Breast epithelium (tissue), 4 donors: ENCODE data around the gene MIGA2. TPM values are rescaled to one million over a fixed set of nuclear protein-coding genes. Genes with fewer than 3 reads are reported as not detected.
"Not testable (repeated sequence)": the region's sequence is repeated elsewhere in the genome, so short reads cannot be mapped to it uniquely, and the experiment has no call there.

Experiments
- DNase-seq, 2 donors: peaks; one replicate each; pipeline ENCODE4 v3.0.0-alpha.2; 2019; ENCODE audit warnings: low spot score in 2 of 2
- H3K27ac ChIP-seq, 2 donors: fragments of 200-600 bp; sonication (generic) in 1 of 2; one replicate each; pipeline ENCODE4 v1.5.1; 2016 to 2019; ENCODE audit warnings: mild to moderate bottlenecking in 1 of 2
- H3K27me3 ChIP-seq, 2 donors: fragments of 200-600 bp; sonication (generic) in 1 of 2; one replicate each; pipeline versions ENCODE4 v1.5.1 to v1.6.0; 2017 to 2019; ENCODE audit warnings: control low read depth in 1 of 2, mild to moderate bottlenecking in 1 of 2
- H3K36me3 ChIP-seq: fragments of 200-600 bp; one replicate; pipeline ENCODE4 v1.5.1; 2019
- H3K4me1 ChIP-seq, 2 donors: fragments of 200-600 bp; sonication (generic); one replicate each; pipeline ENCODE4 v1.5.1; 2016 to 2019; ENCODE audit warnings: control low read depth in 1 of 2
- H3K4me3 ChIP-seq, 3 donors: fragments of 200-600 bp; sonication (generic); 1 replicate in 2 of 3; 2 replicates in 1 of 3; pipeline ENCODE4 v1.5.1; 2016 to 2019; ENCODE audit warnings: mild to moderate bottlenecking in 3 of 3, moderate library complexity in 2 of 3
- H3K9me3 ChIP-seq, 2 donors: fragments of 200-600 bp; sonication (generic) in 1 of 2; one replicate each; pipeline ENCODE4 v1.5.1; 2016 to 2019; ENCODE audit warnings: control low read depth in 1 of 2
- POLR2A ChIP-seq: fragments of 450-650 bp; IDR thresholded peaks from one replicate; pipeline ENCODE4 v1.6.1; 2016; ENCODE audit warnings: antibody characterized with exemption, mild to moderate bottlenecking, moderate library complexity
- POLR2AphosphoS5 ChIP-seq, 3 donors: sonication (generic); formaldehyde crosslinking; IDR thresholded peaks; one replicate each; pipeline ENCODE4 v1.6.1; 2017; ENCODE audit warnings: antibody characterized with exemption in 3 of 3
- intact Hi-C: fragments of 100-400 bp; cut with DNase I; formaldehyde crosslinking; loops from one replicate; pipeline ENCODE4 v1.15.1; 2023; ENCODE audit warnings: low total_unique reads
- total RNA-seq, 3 donors: library from RNA; depleted of rRNA; stranded (reverse); fragments of >200 nt; gene quantifications; one replicate each; pipeline ENCODE4 v1.1.0, GENCODE V29; 2016
- TF ChIP-seq, protein P1 (sequence below), 3 donors: fragments of 450-650 bp; IDR thresholded peaks; one replicate each; pipeline ENCODE4 v1.5.1; 2016 to 2017; ENCODE audit warnings: antibody characterized with exemption in 3 of 3, mild to moderate bottlenecking in 3 of 3, moderate library complexity in 3 of 3

Gene MIGA2
- total RNA-seq, 3 donors from 2014 or later: 25.3 to 28.8 (median 27.9) TPM

DNA sequence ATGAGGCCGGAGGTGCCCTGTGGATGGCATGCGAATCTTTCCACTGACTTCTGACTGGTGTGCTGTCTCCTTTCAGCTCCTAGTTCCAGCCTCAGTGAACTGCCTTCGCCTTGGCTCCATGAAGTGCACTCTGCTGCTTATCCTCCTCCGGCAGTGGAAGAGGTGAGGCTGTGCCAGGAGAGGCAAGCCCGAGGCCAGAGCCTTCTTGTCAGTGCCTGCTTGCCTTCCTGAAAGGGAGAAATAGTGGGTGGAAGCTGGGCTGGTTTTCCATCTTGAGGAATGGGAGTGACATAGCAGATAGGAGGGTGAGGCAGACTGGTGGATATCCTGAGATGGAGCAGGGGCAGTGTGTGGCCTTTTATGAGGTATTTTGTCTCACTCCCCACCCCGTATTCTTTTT is 38.0 kb upstream of the MIGA2 start:
- no peaks in the 10 kb centered on the region for H3K4me1 ChIP-seq
- no peak overlapping the region for H3K4me3 ChIP-seq
- intact Hi-C loops: loop anchor here (2.0 kb wide), 1 partner anchor 60 kb away; no protein-coding TSS in a partner anchor
- peaks cover 8% of the 10 kb centered on the region for H3K36me3 ChIP-seq
- H3K9me3 ChIP-seq: no peaks in the 10 kb centered on the region
- no peaks in the 10 kb centered on the region for H3K27me3 ChIP-seq
- TF ChIP-seq, protein P1, sequence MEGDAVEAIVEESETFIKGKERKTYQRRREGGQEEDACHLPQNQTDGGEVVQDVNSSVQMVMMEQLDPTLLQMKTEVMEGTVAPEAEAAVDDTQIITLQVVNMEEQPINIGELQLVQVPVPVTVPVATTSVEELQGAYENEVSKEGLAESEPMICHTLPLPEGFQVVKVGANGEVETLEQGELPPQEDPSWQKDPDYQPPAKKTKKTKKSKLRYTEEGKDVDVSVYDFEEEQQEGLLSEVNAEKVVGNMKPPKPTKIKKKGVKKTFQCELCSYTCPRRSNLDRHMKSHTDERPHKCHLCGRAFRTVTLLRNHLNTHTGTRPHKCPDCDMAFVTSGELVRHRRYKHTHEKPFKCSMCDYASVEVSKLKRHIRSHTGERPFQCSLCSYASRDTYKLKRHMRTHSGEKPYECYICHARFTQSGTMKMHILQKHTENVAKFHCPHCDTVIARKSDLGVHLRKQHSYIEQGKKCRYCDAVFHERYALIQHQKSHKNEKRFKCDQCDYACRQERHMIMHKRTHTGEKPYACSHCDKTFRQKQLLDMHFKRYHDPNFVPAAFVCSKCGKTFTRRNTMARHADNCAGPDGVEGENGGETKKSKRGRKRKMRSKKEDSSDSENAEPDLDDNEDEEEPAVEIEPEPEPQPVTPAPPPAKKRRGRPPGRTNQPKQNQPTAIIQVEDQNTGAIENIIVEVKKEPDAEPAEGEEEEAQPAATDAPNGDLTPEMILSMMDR (IDR thresholded peaks at IDR 0.05): no peak
- no peak for TF ChIP-seq POLR2AphosphoS5 (IDR thresholded peaks at IDR 0.05)
- TF ChIP-seq POLR2A: no peak
- peak in 1 of 2 donors; percentile 43 for DNase-seq
- peak overlapping the region in 1 of 2 donors; percentile 36 for H3K27ac ChIP-seq

DNA sequence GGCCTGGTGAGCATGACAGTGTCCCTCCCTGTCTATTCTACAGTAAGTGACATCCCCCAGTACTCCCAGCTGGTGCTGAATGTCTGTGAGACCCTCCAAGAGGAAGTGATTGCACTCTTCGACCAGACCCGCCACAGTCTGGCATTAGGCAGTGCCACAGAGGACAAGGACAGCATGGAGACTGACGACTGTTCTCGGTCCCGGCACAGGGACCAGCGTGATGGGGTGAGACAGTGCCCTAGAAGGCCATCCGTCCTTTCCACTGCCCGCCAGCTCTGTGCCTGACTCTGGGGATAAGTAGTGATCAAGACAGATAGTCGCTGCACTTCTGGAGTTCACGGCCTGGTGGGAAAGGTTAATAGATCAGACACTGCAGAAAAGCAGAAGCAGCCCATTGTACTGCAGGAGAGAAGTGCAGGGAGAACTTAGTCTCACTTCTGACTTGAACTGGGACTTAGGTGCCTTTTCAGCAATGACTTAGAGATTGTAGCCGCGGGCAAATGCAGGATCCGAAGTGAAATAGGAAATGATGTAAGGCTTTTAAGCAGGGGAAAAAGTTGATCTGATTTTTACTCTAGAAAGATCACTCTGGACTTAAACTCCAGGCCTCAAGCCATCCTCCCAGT is 36.7 kb upstream of the MIGA2 start:
- H3K27ac ChIP-seq: no peak overlapping the region
- TF ChIP-seq POLR2AphosphoS5 (IDR thresholded peaks at IDR 0.05): no peak
- TF ChIP-seq, protein P1 (IDR thresholded peaks at IDR 0.05): no peak
- no peak for TF ChIP-seq POLR2A
- H3K27me3 ChIP-seq: no peaks in the 10 kb centered on the region
- no peaks in the 10 kb centered on the region for H3K4me1 ChIP-seq
- H3K36me3 ChIP-seq: peaks cover 4% of the 10 kb centered on the region
- intact Hi-C loops: loop anchor here (2.0 kb wide), 1 partner anchor 59 kb away; no protein-coding TSS in a partner anchor
- H3K4me3 ChIP-seq: no peak overlapping the region
- H3K9me3 ChIP-seq: no peaks in the 10 kb centered on the region
- DNase-seq: no peak

DNA sequence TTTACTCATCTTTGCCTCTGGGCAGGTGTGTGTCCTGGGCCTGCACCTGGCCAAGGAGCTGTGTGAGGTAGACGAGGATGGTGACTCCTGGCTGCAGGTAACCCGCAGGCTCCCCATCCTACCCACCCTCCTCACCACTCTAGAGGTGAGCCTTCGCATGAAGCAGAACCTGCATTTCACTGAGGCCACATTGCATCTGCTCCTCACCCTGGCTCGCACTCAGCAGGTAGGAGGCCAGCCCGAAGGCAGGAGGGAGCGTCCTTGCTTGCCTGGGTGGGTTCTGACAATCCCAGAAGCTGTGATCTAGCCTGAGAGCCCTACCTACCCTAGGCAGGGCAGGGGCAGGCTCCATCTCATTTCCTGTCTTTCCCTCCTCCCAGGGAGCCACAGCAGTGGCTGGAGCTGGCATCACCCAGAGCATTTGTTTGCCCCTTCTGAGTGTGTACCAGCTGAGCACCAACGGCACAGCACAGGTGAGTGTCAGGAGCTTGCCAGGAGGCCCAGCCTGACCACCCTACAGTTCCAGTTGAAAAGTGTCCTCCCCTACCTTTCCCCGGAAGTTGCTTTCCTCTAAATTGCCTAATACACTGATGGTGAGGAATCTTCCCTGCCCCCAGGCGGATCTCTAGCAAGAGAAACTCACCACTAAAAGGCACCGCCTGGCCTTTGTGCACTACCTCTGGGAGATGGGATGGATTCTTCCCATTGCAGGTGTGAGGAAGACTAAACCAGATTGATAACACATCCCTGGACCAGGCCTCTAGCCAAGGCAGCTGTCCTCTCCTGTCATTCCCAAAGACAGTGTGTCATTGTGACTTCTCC is 34.7 kb upstream of the MIGA2 start:
- H3K4me1 ChIP-seq: no peaks in the 10 kb centered on the region
- no peaks in the 10 kb centered on the region for H3K9me3 ChIP-seq
- no peak for TF ChIP-seq POLR2A
- TF ChIP-seq, protein P1 (IDR thresholded peaks at IDR 0.05): no peak
- TF ChIP-seq POLR2AphosphoS5 (IDR thresholded peaks at IDR 0.05): no peak
- peaks cover 6% of the 10 kb centered on the region for H3K36me3 ChIP-seq
- H3K27me3 ChIP-seq: no peaks in the 10 kb centered on the region
- intact Hi-C loops: no loop called here
- H3K4me3 ChIP-seq: no peak overlapping the region
- H3K27ac ChIP-seq: peak overlapping the region in 1 of 2 donors; percentile 48
- DNase-seq: no peak

DNA sequence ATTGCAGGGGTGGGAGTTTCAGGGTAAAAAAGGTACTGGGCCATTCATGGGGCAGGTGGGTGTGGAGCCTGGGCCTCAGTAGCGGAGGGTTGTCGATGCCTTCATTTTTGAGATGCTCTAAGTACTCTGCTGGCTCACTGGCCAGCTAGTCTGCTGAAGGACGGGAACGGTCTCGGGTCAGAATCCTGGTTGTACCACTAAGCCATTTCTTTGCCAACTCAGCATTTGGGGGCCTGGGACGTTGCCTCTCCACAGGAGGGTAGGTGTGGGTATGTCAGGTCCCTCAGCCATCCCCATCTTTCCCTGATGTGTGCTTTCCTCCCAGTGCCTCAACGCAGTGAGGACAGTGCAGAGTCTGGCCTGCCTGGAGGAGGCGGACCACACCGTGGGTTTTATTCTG is 33.4 kb upstream of the MIGA2 start:
- TF ChIP-seq POLR2AphosphoS5 (IDR thresholded peaks at IDR 0.05): no peak
- no peak for TF ChIP-seq POLR2A
- TF ChIP-seq, protein P1 (IDR thresholded peaks at IDR 0.05): no peak
- intact Hi-C loops: no loop called here
- no peak for DNase-seq
- Histone ChIP-seq H3K27ac (no peak overlapping the region), H3K4me1 (no peaks in the 10 kb centered on the region), H3K9me3 (no peaks in the 10 kb centered on the region), H3K36me3 (peaks cover 6% of the 10 kb centered on the region), H3K4me3 (no peak overlapping the region), H3K27me3 (no peaks in the 10 kb centered on the region)

DNA sequence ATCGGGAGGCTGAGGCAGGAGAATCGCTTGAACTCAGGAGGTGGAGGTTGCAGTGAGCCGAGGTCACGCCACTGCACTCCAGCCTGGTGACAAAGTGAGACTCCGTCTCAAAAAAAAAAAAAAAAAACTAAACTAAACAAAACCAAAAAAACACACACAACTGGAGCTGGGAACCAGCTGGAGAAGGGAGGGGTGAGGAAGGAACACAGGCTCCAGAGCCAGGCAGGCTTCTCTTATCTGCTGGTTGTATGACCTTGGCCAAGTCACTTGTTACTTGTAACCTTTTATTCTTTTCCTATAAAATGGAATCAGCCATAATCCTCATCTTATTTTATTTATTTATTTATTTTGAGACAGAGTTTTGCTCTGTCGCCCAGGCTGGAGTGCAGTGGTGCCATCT is 32.3 kb upstream of the MIGA2 start:
- H3K27ac ChIP-seq, H3K36me3 ChIP-seq, H3K9me3 ChIP-seq, H3K4me1 ChIP-seq, H3K27me3 ChIP-seq, intact Hi-C loops, H3K4me3 ChIP-seq, DNase-seq: not testable (repeated sequence)
